Endothelial cell of umbilical vein (primary cell): ENCODE data around the gene PPP1CA.

Experiments used
- CTCF ChIP-seq, 2 donors: IDR thresholded peaks; 1 replicate in 1 of 2; 2 replicates in 1 of 2; pipeline ENCODE4 v1.5.1; 2011; ENCODE audit warnings: low read length in 2 of 2, mild to moderate bottlenecking in 2 of 2, moderate library complexity in 2 of 2, control low read depth in 1 of 2, inconsistent platforms in 1 of 2, low read depth in 1 of 2; ENCODE audit not compliant: insufficient read depth in 1 of 2; ENCODE audit errors: extremely low read depth in 1 of 2
- EZH2 ChIP-seq: IDR thresholded peaks from 2 replicates; pipeline ENCODE4 v1.6.1; 2012; ENCODE audit warnings: borderline replicate concordance, low read depth, mild to moderate bottlenecking, moderate library complexity, low read length, inconsistent platforms; ENCODE audit not compliant: severe bottlenecking
- GATA2 ChIP-seq: IDR thresholded peaks from 2 replicates; pipeline ENCODE4 v1.7.0; 2011; ENCODE audit warnings: low read depth, mild to moderate bottlenecking, moderate library complexity, mixed read lengths, low read length; ENCODE audit not compliant: insufficient read length, insufficient read depth
- MAX ChIP-seq: IDR thresholded peaks from 2 replicates; pipeline ENCODE4 v1.6.1; 2011; ENCODE audit not compliant: insufficient read depth, insufficient read length
- POLR2A ChIP-seq: IDR thresholded peaks from 2 replicates; pipeline ENCODE4 v1.6.1; 2012; ENCODE audit warnings: low read depth, mild to moderate bottlenecking, control low read depth, low read length
- POLR2AphosphoS5 ChIP-seq: IDR thresholded peaks from 2 replicates; pipeline ENCODE4 v1.6.1; 2012; ENCODE audit warnings: low read depth, mild to moderate bottlenecking, control low read depth, low read length, moderate library complexity; ENCODE audit not compliant: insufficient read depth

GRCh38 chr11:67435727-67436458, 34.2 kb upstream of the PPP1CA start:
- TF ChIP-seq GATA2 (no peak), POLR2A (no peak), CTCF (IDR thresholded peaks at IDR 0.05; ENCODE audit: extremely low read depth in 1 of 2, insufficient read depth in 1 of 2, low read depth in 1 of 2, low read length in 2 of 2) (no peak), EZH2 (no peak), POLR2AphosphoS5 (no peak), MAX (no peak)
